GM18519 (cell line): ENCODE measurements around the gene NPAS2.

Experiments used
- ATAC-seq: cut with Tn5 transposase; IDR thresholded peaks from one replicate; pipeline ENCODE4 v1.9.1; 2021; ENCODE audit warnings: mild to moderate bottlenecking, moderate library complexity; ENCODE audit not compliant: unreplicated experiment, low FRiP score

NPAS2 gene

GRCh38 chr2:100793982-100794381 is 26.0 kb upstream of the NPAS2 start:
- ATAC-seq: no peak

- no peak for ATAC-seq
These were observed 23.3 kb upstream of the NPAS2 start for GRCh38 chr2:100796499-100797100.

- ATAC-seq: no peak
These were observed 20.3 kb upstream of the NPAS2 start for GRCh38 chr2:100799686-100800085.

GRCh38 chr2:100800915-100801314 is 19.0 kb upstream of the NPAS2 start:
- no peak for ATAC-seq

- no peak for ATAC-seq
These were observed 18.5 kb upstream of the NPAS2 start for GRCh38 chr2:100801402-100801801.

- ATAC-seq: no peak
These were observed 17.9 kb upstream of the NPAS2 start for GRCh38 chr2:100802066-100802465.

GRCh38 chr2:100803334-100803733 is 16.6 kb upstream of the NPAS2 start:
- ATAC-seq: no peak

- ATAC-seq: no peak
These were observed 13.4 kb upstream of the NPAS2 start for GRCh38 chr2:100806550-100806949.

GRCh38 chr2:100807707-100808106 is 12.2 kb upstream of the NPAS2 start:
- ATAC-seq: no peak

GRCh38 chr2:100808582-100808981 is 11.4 kb upstream of the NPAS2 start:
- no peak for ATAC-seq

- no peak for ATAC-seq
These were observed 10.4 kb upstream of the NPAS2 start for GRCh38 chr2:100809506-100809905.

GRCh38 chr2:100810603-100811145 is 9.3 kb upstream of the NPAS2 start:
- no peak for ATAC-seq

- ATAC-seq: no peak
These were observed 7.8 kb upstream of the NPAS2 start for GRCh38 chr2:100812116-100812515.

GRCh38 chr2:100812573-100812972 is 7.4 kb upstream of the NPAS2 start:
- ATAC-seq: no peak

- ATAC-seq: no peak
These were observed 6.4 kb upstream of the NPAS2 start for GRCh38 chr2:100813527-100813926.

- no peak for ATAC-seq
These were observed 5.9 kb upstream of the NPAS2 start for GRCh38 chr2:100814043-100814442.

GRCh38 chr2:100814453-100814852 is 5.5 kb upstream of the NPAS2 start:
- no peak for ATAC-seq

GRCh38 chr2:100817388-100817985 is 2.5 kb upstream of the NPAS2 start:
- ATAC-seq: no peak

GRCh38 chr2:100818003-100818605 is 1.8 kb upstream of the NPAS2 start:
- no peak for ATAC-seq

GRCh38 chr2:100818606-100819369 is 1.2 kb upstream of the NPAS2 start:
- no peak for ATAC-seq

GRCh38 chr2:100820273-100820522 is 259 bp downstream of the NPAS2 start:
- no peak for ATAC-seq
